ENCODE data around the gene VTI1A.

The VTI1A gene

GRCh38 chr10:112768121-112768520 is 321.1 kb downstream of the VTI1A start:
- no peak overlapping the region for H3K27ac ChIP-seq
- DNase-seq (ENCODE audit: low read depth, low spot score) = no peak

- no peak for DNase-seq (ENCODE audit: low read depth, low spot score)
- H3K27ac ChIP-seq = no peak overlapping the region
Observed at GRCh38 chr10:112769081-112769480, 322.1 kb downstream of the VTI1A start.

GRCh38 chr10:112769611-112770370 is 322.8 kb downstream of the VTI1A start:
- no peak overlapping the region for H3K27ac ChIP-seq
- DNase-seq (ENCODE audit: low read depth, low spot score) = no peak

- H3K27ac ChIP-seq = no peak overlapping the region
- no peak for DNase-seq (ENCODE audit: low read depth, low spot score)
Observed at GRCh38 chr10:112771733-112772132, 324.7 kb downstream of the VTI1A start.

- no peak for DNase-seq (ENCODE audit: low read depth, low spot score)
- H3K27ac ChIP-seq = no peak overlapping the region
Observed at GRCh38 chr10:112773783-112774182, 326.8 kb downstream of the VTI1A start.

GRCh38 chr10:112774210-112774609 is 327.2 kb downstream of the VTI1A start:
- H3K27ac ChIP-seq = no peak overlapping the region
- no peak for DNase-seq (ENCODE audit: low read depth, low spot score)

- no peak for DNase-seq (ENCODE audit: low read depth, low spot score)
- H3K27ac ChIP-seq = no peak overlapping the region
Observed at GRCh38 chr10:112774798-112775197, 327.8 kb downstream of the VTI1A start.

- no peak for DNase-seq (ENCODE audit: low read depth, low spot score)
- H3K27ac ChIP-seq = no peak overlapping the region
Observed at GRCh38 chr10:112775381-112775780, 328.4 kb downstream of the VTI1A start.

- DNase-seq (ENCODE audit: low read depth, low spot score) = no peak
- H3K27ac ChIP-seq = no peak overlapping the region
Observed at GRCh38 chr10:112775892-112776674, 329.1 kb downstream of the VTI1A start.

GRCh38 chr10:112778579-112778978 is 331.6 kb downstream of the VTI1A start:
- no peak overlapping the region for H3K27ac ChIP-seq
- no peak for DNase-seq (ENCODE audit: low read depth, low spot score)

GRCh38 chr10:112779025-112779770 is 332.2 kb downstream of the VTI1A start:
- DNase-seq (ENCODE audit: low read depth, low spot score) = no peak
- no peak overlapping the region for H3K27ac ChIP-seq

- DNase-seq (ENCODE audit: low read depth, low spot score) = no peak
- H3K27ac ChIP-seq = no peak overlapping the region
Observed at GRCh38 chr10:112782200-112782907, 335.3 kb downstream of the VTI1A start.

GRCh38 chr10:112783351-112784021 is 336.5 kb downstream of the VTI1A start:
- no peak for DNase-seq (ENCODE audit: low read depth, low spot score)
- H3K27ac ChIP-seq = no peak overlapping the region

GRCh38 chr10:112784022-112784461 is 337.0 kb downstream of the VTI1A start:
- no peak overlapping the region for H3K27ac ChIP-seq
- DNase-seq (ENCODE audit: low read depth, low spot score) = no peak

GRCh38 chr10:112785089-112785488 is 338.1 kb downstream of the VTI1A start:
- DNase-seq (ENCODE audit: low read depth, low spot score) = no peak
- no peak overlapping the region for H3K27ac ChIP-seq

- DNase-seq (ENCODE audit: low read depth, low spot score) = no peak
- H3K27ac ChIP-seq = no peak overlapping the region
Observed at GRCh38 chr10:112789248-112789647, 342.2 kb downstream of the VTI1A start.

- DNase-seq (ENCODE audit: low read depth, low spot score) = no peak
Observed at GRCh38 chr10:112790030-112790429, 343.0 kb downstream of the VTI1A start.

GRCh38 chr10:112790921-112791320 is 343.9 kb downstream of the VTI1A start:
- H3K27ac ChIP-seq = no peak overlapping the region
- no peak for DNase-seq (ENCODE audit: low read depth, low spot score)

More at GRCh38 chr10:112790030-112790429, 343.0 kb downstream of the VTI1A start:
- no peak overlapping the region for H3K27ac ChIP-seq

- no peak for DNase-seq (ENCODE audit: low read depth, low spot score)
Observed at GRCh38 chr10:112791447-112791846, 344.4 kb downstream of the VTI1A start.

More at GRCh38 chr10:112791447-112791846, 344.4 kb downstream of the VTI1A start:
- no peak overlapping the region for H3K27ac ChIP-seq
